ENCODE results near the gene MPV17.

Gene MPV17

GRCh38 chr2:27263287-27264252, 59.3 kb downstream of the MPV17 start:
- DNase-seq, result no peak

- DNase-seq, result peak; percentile 51
These were observed 60.3 kb downstream of the MPV17 start, which contains the start of gene SLC30A3 for GRCh38 chr2:27262379-27263286. SLC30A3 (minus strand) TSS chr2:27263047; CDS start chr2:27262906, 141 bp downstream.

GRCh38 chr2:27261926-27262298, 61.0 kb downstream of the MPV17 start:
- DNase-seq, result no peak

GRCh38 chr2:27261241-27261925, 61.5 kb downstream of the MPV17 start:
- DNase-seq, result no peak
